ENCODE measurements around the gene FRAS1.

DNA sequence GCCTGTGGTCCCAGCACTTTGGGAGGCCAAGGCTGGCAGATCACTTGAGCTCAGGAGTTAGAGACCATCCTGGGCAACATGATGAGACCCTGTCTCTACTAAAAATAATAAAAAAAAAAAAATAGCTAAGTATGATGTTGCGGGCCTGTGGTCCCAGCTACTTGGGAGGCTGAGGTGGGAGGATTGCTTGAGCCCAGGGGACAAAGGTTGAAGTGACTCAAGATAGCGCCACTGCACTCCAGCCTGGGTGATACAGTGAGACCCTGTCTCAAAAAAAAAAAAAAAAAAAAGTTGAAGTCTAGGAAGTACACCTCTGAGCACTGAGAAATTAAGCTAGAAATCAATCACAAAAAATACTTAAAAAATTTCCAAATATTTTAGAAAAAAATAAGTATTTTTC, 86.5 kb downstream of the FRAS1 start:
- TF ChIP-seq EZH2 (IDR thresholded peaks at IDR 0.05; ENCODE audit: low read depth): no peak
- TF ChIP-seq, protein P1, sequence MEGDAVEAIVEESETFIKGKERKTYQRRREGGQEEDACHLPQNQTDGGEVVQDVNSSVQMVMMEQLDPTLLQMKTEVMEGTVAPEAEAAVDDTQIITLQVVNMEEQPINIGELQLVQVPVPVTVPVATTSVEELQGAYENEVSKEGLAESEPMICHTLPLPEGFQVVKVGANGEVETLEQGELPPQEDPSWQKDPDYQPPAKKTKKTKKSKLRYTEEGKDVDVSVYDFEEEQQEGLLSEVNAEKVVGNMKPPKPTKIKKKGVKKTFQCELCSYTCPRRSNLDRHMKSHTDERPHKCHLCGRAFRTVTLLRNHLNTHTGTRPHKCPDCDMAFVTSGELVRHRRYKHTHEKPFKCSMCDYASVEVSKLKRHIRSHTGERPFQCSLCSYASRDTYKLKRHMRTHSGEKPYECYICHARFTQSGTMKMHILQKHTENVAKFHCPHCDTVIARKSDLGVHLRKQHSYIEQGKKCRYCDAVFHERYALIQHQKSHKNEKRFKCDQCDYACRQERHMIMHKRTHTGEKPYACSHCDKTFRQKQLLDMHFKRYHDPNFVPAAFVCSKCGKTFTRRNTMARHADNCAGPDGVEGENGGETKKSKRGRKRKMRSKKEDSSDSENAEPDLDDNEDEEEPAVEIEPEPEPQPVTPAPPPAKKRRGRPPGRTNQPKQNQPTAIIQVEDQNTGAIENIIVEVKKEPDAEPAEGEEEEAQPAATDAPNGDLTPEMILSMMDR (conservative IDR thresholded peaks at IDR 0.05): no peak
